Measurements from ENCODE around the gene VPS13D.

Gene VPS13D

DNA sequence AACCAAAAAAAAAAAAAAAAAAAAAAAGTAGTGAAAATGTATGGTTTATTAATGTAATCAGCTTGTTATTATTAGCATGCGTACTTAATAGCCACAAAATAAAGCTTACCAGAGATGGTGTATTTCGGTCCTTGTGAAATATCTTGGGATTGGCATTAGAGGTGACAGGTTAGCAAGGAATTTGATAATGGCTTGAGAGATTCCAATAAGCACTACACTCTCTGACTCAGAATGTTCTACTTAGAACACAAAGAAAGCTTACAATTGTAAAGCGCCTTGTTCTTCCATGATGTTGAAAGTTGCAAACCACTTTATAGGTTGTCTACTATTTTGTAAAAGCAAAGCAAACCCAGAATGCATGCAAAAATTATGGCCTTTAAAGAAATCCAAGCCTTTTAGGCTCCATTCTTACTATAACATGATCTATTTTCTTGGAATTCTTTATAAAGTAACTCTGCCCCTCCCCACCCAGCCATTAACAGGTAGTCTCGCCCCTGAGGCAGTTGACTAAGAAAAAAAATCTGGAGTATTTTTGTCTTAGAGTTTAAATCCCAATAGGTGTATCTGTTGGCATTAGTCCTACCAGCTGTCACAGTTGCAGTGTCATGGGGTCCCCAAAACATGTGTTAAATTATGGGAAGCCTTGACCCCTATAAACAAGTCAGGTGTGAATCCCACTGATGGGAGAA is 259.0 kb downstream of the VPS13D start:
- no peak for DNase-seq (ENCODE audit: low read depth in 3 of 3)

DNA sequence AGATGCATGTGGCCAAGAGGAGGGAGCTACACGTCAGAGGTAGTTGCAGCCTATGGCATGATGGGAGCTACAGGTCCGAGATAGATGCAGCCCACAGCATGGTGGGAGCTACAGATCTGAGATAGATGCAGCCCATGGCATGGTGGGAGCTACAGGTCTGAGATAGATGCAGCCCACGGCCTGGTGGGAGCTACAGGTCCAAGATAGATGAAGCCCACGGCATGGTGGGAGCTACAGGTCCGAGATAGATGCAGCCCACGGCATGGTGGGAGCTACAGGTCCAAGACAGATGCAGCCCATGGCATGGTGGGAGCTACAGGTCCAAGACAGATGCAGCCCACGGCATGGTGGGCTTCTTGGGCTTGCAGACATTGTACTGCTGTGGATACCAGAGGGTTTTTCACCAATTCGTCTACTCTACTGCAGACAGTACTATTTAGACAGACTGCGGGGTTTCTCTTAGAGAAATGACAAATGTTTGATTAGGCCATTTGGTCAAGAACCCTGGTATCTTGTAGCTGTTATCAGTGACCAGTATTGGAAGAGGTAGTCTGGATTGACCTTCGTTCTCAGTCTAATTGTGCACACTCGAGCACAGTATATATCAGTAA is 260.8 kb downstream of the VPS13D start:
- DNase-seq (ENCODE audit: low read depth in 3 of 3), result no peak

DNA sequence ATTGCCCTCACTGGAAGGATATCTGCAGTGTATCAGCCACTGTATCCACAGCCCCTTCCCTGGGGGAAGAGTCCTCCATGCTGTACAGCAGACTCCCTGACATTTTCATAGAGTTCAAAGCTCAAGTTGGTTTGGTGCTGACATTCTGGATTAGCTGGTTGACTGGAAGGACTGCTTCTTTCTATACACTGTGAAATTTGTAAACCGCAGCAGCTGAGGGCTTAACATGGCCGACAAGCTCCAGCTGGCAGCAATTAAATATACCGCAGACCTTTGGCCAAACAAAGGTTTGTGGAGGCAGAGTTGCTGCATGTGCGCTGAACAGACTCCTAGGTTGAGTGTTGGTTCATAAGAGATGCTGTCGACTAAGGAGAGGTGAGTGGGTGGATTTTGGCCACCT is 261.8 kb downstream of the VPS13D start:
- no peak for DNase-seq (ENCODE audit: low read depth in 3 of 3)

DNA sequence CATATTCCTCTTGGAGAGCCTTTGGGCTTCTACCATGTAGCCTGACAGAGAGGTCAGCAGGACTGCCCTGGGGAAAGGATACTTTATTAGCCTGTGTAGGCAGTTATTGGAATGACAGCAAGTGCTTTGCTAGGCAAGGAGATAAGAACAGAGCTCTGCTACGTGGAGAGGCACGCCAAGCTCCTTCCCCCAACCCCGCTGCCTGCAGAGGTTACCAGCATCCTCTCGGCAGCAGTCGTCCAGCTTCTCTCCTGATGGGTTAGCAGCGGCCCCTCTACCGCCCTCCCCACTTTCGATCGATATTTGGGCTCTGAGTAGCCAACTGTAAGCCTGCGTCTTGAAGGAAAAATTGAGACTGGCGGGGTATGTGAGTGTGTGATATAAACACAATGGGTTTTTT is 265.9 kb downstream of the VPS13D start:
- DNase-seq (ENCODE audit: low read depth in 3 of 3), result no peak

DNA sequence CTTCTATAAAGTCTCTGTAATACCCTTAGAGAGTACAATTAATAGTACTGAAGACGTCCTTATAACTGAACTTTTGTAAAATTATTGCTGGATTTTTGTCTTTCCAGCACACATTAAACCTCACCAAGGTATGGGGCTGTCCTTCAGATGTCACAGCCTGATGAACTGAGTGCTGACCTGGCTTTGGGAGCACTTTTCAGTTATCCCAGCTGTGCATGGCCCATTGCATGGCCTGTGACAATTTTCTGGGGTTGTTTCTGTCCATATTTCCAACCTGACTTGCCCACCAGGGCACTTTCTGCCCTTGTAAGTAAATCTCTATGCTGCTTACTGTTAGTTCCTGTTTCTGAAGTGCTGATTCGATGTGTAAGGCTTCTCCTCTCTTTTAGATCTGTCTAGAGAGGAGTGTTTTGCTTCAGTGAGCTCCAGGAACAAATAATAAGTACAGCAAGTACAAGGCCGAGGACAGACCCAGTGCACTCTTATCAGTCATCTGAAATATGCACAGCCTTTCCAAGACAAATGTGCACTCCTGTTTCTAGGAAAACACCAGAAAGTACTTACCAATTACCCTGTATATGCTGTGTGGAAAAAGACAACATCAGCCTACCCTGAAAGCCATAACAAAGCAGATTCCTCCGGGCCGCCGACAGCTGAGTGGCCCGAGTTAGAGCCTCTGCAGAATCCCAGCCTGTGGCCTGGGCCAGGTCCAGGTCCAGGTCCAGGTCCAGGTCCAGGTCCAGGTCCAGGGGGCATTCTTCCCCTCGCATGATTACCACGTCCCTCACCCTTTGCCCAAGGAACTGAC is 266.5 kb downstream of the VPS13D start:
- no peak for DNase-seq (ENCODE audit: low read depth in 3 of 3)

DNA sequence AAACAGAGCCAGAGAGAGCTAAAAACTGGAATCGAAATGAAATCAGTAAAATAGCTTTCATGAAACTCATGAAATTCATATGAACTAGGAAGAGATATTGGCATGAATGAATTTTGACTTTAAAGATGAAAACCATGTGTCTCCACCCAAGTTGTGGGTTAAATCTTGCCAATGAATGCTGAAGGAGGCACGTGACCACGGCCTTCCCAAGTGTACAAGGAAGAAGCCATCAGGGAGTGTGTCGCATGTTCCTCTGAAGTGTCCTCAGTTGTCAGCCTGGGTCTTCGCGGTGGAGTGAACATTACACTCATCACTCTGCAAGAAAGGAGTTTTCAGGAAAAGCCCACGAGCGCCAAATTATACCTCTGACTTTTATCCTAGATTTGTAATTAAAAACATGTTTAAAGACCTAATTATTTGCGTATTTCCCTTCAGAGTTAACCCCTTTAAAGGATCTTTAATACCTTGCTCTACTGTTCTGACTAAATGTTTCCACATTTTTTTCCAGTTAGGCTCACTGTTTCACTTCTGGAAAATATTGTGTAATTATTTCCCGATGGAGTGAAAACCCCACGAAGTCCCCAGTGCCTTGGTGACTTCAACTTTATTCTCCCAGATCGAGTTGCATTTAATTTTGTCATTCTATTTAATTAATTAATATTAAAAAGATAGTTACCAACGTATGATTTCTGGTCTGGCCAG is 269.9 kb downstream of the VPS13D start:
- no peak for DNase-seq (ENCODE audit: low read depth in 3 of 3)

DNA sequence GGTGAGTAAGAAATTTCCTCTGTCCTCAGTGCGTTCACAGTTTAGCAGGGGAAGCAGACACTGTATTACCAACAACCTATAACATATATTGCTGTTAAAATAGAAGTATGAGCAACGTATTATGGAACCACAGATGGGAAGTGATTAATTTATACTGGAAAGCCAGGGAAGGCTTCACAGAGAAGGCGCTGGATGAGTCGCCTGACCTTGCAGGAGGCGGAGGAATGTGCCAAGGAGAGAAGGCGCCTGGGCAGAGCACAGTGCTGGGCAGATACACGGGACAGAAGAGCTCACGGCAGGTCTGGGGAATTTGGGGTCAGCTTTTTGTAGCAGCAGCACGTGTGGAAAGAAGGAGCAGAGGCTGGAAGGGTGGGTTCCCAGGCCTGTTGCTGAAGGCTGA is 271.8 kb downstream of the VPS13D start:
- DNase-seq (ENCODE audit: low read depth in 3 of 3), result no peak

DNA sequence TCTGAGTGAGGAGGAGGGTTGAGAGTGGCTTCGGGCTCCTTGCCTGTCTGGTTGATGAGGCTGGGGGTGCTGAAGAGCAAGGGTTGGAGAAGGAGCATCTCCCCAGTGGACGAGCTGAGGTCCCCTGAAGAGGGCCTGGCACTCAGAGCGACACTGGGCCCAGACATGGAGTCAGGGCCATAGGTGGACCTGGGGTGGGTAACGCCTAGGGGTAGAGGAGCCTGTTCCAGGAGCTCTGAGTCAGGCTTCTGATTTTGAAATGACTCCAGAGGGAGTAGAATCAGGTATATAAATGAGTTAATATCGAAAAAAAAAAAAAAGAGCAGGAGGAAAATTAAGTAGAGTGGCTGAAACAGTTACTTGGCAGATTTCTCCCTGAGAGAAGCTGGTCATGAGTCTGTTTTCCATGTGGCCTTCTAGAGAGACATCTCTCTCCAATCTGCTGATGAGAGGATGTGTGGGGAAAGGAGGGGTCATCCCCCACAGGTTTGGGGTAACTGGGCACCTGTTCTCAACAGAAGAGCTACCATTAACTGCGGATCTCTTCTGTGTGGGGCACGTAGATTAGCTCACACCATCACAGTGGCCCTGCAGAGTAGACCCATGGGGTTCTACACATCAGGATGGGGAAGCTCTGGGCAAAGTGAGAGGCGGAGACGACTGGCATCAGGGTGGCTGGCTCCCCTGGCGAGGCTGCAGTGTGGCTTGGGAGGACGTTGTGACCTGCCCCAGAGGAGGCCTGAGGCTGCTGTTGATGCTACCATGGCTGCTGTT is 272.7 kb downstream of the VPS13D start:
- no peak for DNase-seq (ENCODE audit: low read depth in 3 of 3)

DNA sequence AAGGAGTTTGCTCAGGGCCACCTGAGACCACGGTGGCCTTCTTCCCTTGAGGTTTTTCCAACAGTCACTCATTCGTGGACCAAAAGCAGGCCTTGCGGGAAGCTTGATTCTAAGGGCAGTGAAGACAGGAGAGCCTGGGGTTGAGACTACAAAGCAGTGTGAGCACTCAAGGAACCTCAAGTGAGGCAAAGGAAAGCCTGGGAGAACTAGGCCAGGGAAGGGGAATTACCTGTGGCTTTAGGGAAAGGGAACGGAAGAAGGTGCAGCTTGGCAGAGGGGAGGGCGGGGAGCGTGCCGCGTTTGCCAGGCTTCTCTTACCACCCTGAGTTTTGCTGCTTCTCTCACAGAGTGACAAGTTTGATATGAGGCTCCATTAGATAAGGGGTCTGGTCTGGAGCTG is 273.9 kb downstream of the VPS13D start:
- DNase-seq (ENCODE audit: low read depth in 3 of 3), result no peak

DNA sequence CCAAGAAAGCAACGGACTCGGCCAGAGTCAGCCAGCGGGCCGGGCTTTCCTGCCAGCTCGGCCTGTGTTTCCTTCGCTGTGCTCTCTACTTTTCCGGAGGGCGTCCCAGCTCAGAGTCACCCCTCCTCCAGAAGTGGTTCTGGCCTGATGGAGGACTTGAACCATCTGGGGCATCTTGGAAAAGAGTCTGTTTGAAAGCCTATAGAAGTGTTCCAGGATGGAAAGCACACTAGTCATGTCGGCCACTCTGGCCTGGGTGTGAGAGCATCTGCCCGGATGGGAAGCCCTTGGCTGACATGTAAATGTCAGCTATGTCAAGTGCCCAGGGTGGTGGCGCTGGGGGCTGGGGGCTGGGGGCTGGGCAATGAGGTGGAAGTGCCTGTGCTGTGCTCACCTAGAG is 274.8 kb downstream of the VPS13D start:
- no peak for DNase-seq (ENCODE audit: low read depth in 3 of 3)

DNA sequence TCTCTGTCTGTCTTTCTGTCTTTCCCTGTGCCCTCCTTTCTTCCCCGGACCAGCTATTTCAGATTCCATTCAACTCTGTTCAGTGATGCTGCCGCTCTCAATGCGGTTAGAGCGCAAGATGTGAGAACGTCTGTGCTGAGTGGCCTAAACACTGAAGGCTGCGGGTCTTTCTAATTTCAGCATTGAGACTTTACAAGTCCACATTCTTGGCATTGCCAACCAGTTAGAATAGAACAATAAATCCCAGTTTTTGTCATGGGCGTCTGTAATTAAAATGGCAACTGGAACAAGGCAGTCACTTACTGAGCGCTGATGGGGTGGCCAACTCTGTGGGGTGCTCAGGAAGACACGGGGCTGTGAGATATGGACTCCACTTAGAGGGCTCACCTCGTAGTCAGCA is 275.4 kb downstream of the VPS13D start:
- no peak for DNase-seq (ENCODE audit: low read depth in 3 of 3)

DNA sequence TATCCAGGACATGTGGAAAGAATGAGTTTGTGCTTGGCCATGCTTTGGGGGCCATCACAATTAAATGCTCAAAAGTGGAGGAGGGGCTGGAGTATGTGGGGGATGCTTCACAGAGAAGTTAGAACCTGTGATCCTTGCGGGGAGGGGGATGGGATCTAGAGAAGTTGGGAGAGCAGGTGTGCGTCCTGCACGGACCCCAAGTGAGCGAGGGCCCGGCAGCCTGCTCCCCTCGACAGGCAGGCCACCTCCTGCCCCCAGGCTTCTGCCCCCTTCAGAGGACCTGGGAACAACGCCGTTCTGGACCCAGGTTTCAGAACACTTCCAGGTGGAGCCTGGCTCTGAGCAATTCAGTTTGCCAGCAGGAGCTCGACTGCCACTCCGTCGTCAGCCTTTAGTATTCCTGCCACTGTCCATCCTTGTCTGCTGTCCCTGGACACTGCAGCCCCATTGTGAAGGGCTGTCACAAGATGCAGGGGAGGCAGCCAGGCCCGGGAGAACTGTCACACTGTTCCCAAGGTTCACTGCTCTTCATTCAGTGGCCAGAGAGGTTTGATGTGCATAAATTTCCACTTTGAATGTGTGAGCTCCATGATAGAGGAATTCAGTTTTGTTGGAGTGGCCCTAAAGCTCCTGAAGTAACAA is 275.9 kb downstream of the VPS13D start:
- no peak for DNase-seq (ENCODE audit: low read depth in 3 of 3)

DNA sequence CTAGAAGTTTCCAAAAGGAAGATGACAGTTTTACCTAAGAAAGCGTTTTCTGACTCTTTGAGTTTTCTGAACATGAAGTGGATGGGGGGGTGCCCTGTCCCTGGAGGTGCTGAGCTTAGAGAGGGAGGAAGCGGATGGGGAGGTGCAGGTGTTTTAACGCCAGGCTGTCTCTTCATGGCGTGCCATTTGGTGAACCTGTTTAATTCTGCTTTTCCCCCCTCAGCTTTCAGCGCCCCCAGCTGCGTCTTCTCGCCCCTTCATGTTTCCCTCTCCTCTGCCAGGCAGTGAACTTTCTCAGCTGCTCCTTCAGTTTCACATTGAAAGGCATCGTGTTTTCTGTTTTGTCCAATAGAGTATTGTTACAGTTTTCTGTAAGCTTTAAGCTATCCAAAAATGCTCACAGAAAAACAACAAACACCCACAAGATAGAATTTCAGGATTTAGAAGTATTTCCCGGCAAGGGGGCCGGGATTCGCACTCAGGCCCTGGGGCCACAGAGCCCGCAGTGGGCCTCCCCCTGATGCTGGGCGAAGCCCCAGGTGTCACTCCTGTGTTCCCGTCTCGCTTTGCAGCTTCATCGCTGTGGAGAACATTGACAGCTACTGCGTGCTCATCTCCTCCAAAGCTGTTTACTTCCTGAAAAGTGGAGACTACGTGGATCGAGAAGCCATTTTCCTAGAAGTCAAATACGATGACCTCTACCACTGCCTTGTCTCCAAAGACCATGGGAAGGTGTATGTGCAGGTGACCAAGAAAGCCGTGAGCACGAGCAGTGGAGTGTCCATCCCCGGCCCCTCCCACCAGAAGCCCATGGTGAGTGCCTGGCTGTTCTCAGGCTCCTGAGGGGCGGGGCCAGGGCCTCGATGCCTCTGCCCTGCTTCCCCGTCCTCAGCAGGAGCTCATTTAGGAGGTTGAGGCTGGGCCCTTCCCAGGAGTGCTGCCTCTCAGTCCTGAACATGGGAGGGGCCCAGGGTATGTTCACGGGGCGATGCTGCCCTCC is 276.8 kb downstream of the VPS13D start:
- no peak for DNase-seq (ENCODE audit: low read depth in 3 of 3)

DNA sequence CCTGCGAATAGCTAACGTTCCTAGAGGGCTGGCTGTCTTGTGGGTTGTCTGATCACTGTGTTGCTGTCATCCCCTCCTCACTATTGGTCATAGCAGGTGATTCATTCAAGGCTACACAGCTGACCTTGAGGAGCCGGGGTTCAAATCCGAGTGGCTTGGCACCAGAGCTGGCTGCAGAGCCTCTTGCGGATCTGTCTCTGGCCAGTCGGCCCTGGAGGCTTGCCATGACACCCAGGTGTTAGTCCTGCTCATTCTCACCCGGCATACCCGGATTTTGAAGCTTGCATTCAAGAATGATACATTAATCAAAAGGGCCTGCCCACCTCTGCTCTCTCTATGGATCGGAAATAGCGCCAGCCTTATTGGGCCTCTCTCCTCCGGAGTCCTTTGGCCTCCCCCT is 277.8 kb downstream of the VPS13D start:
- DNase-seq (ENCODE audit: low read depth in 3 of 3), result no peak

DNA sequence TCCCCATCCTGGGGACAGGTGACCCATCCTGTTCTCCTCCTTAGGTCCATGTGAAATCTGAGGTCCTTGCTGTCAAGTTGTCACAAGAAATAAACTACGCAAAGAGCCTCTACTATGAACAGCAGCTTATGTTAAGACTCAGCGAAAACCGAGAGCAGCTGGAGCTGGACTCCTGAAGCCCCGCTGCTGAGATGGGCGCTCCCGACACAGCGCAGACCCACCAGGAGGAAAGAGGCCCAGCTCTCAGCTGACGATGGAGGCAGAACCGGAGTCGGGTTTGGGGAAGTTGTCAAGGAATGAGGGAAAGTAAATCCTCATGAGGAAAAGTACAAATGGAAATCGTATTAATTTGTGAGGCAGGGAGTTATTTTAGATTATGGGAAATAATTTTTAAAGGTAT is 279.0 kb downstream of the VPS13D start:
- no peak for DNase-seq (ENCODE audit: low read depth in 3 of 3)

DNA sequence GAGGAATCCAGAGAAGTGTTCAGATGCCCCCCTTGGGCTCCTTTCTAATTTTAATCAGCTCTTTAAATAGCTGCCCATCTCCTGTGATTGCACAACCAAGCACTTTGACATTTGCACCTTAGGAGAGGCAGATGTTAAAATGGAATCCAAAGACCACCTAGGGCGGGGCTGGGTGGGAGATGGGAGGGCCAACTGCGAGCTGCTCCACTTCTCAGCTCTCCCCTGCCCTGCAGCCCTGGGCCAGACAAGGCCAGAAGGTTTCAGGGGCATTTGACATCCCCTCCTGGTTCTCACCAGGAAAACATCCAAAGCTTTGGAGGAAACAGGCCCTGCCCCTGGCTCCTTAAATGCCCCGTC is 281.3 kb downstream of the VPS13D start:
- DNase-seq (ENCODE audit: low read depth in 3 of 3), result no peak

DNA sequence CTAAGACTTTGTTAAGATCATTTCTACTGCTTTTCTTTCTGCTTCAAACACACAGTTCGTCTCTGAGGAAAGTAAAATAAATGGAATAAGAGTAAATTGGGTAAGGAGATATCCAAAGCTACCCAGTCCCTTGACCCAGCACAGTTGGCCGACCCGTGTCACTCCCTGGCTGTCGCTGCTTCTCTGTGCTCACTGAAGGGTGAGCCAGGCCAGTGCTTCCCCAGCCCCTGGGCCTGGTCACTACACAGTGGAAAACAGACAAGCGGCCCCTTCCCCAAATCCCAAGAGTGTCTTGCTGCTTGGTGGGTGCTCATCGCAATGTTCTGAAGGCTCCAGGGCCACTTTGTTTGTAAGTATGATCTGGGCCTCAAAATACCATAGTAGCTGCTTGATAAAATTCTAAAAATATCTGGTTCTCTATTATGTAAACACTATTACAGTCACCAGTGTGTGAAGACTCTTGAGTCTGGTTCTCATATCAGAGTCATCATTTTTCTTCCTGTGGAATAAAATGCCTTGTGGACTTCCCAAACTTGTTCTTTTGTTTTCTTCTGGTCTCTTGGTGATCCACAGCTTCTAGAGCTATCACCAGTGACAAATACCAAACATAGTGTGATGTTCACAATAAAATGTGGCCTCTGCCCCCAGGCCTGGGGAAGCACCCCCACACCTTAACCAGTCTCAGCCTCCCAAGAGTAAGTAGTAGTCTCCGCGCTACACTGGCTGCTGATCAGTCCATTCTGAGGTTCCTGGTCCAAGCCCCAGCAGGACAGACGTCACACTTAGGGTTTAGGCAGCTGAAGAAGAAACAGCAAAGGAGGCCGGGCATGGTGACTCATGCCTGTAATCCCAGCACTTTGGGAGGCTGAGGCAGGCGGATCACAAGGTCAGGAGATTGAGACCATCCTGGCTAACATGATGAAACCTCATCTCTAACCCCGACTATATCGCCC is 282.0 kb downstream of the VPS13D start:
- DNase-seq (ENCODE audit: low read depth in 3 of 3), result no peak

DNA sequence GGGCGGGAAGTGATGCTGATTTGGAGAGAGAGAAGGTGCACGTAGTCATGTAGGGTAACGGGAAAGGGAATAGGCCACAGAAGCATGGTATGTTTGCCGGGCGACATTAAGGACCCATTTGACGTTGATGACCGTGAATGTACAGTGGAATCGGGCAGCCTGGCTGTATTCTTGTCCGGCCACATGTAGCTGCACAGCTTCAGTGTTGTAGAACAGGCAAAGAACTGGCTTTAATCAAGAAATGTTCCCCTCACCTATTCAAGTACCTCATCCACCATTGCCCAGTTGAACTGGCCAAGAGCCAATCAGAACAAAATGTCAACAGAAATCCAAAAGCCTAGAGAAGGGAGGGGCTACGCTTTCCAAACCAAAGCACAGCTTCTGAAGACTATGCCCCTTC is 283.4 kb downstream of the VPS13D start:
- DNase-seq (ENCODE audit: low read depth in 3 of 3), result no peak

DNA sequence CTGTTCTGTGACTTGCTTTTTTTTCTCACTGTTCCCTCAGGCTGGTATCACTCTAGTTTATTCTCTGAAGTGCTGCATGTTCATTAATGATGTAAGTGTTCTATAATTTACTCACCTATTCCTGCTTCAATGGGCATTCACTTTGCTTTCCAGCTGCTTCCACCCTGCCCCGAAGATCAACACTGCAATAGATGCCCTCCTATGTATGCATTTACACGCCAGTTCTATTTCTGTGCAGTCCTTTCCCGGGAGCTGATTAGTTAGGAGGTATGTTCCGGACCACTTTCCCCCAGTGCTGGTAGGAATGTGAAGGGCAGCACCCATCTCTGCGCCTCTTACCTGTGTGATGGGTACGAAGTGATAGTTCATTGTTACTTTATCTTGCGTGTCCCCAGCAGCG is 284.8 kb downstream of the VPS13D start:
- no peak for DNase-seq (ENCODE audit: low read depth in 3 of 3)

Measured in stimulated activated CD4-positive, alpha-beta T cell treated with anti-CD3 and anti-CD28 coated beads, TNF-alpha, amount 100 ng/mL, for 48 hours (primary cell).